HG02938 (cell line): ENCODE results near the gene PPEF2.

Source experiments
- ATAC-seq: cut with Tn5 transposase; IDR thresholded peaks from one replicate; pipeline ENCODE4 v1.9.1; 2021; ENCODE audit warnings: mild to moderate bottlenecking, moderate library complexity; ENCODE audit not compliant: unreplicated experiment

The PPEF2 gene

GRCh38 chr4:75834095-75834771, 68.0 kb downstream of the PPEF2 start:
- no peak for ATAC-seq

GRCh38 chr4:75831856-75832405, 70.3 kb downstream of the PPEF2 start:
- ATAC-seq: no peak

- no peak for ATAC-seq
Observed at GRCh38 chr4:75830906-75831305, 71.3 kb downstream of the PPEF2 start.

GRCh38 chr4:75823812-75824211, 78.4 kb downstream of the PPEF2 start:
- ATAC-seq: no peak

- no peak for ATAC-seq
Observed at GRCh38 chr4:75822416-75822815, 79.8 kb downstream of the PPEF2 start.

GRCh38 chr4:75821966-75822365, 80.3 kb downstream of the PPEF2 start:
- no peak for ATAC-seq

GRCh38 chr4:75821216-75821615, 81.0 kb downstream of the PPEF2 start:
- ATAC-seq: no peak

- ATAC-seq: no peak
Observed at GRCh38 chr4:75820676-75821075, 81.6 kb downstream of the PPEF2 start.

GRCh38 chr4:75820197-75820596, 82.1 kb downstream of the PPEF2 start:
- ATAC-seq: no peak

GRCh38 chr4:75819121-75819520, 83.1 kb downstream of the PPEF2 start:
- ATAC-seq: no peak

- no peak for ATAC-seq
Observed at GRCh38 chr4:75817901-75818300, 84.4 kb downstream of the PPEF2 start.
